NB4 (cell line): Measurements from ENCODE around the gene AKNA.
A peak's percentile ranks its signal among the peaks of the same experiment; 100 is the strongest.

Source experiments
- DNase-seq: peaks from one replicate; pipeline ENCODE4 v3.0.0; 2010; ENCODE audit warnings: low read depth
- H3K4me3 ChIP-seq: one replicate; pipeline ENCODE4 v1.5.1; 2011; ENCODE audit warnings: mild to moderate bottlenecking, low read depth, low read length, moderate library complexity
- MYC ChIP-seq: IDR thresholded peaks from 2 replicates; pipeline ENCODE4 v1.6.1; 2011; ENCODE audit warnings: low read depth, low read length
- POLR2A ChIP-seq: IDR thresholded peaks from 2 replicates; pipeline ENCODE4 v1.6.1; 2011; ENCODE audit warnings: mild to moderate bottlenecking; ENCODE audit not compliant: insufficient read length; ENCODE audit errors: extremely low read depth
- TF ChIP-seq, protein P1 (sequence below): IDR thresholded peaks from one replicate; pipeline ENCODE4 v1.5.1; 2012; ENCODE audit warnings: low read depth, low read length
- TF ChIP-seq, protein P2 (sequence below): IDR thresholded peaks from 2 replicates; pipeline ENCODE4 v1.6.1; 2011; ENCODE audit warnings: low read depth, low read length

The AKNA gene

DNA sequence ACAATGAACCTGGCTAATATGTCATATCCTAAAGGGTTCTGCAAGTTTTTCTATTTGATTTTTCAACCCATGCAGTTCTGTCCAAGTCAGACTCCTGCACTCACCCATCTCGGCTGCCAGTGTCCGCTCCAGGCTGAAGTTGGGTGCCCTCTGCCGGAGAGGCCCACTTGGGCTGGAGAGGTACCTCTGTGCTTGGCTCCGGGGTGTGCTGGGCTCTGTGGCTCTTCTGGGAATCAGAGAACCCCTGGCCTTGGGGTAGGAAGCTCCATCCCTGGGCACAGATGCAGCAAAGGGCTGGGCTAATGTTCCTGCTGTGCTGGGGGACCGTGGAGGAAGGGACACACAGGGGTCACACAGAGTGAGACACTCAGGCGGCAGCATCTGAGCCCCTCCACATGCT, 32.0 kb downstream of the AKNA start:
- TF ChIP-seq, protein P1, sequence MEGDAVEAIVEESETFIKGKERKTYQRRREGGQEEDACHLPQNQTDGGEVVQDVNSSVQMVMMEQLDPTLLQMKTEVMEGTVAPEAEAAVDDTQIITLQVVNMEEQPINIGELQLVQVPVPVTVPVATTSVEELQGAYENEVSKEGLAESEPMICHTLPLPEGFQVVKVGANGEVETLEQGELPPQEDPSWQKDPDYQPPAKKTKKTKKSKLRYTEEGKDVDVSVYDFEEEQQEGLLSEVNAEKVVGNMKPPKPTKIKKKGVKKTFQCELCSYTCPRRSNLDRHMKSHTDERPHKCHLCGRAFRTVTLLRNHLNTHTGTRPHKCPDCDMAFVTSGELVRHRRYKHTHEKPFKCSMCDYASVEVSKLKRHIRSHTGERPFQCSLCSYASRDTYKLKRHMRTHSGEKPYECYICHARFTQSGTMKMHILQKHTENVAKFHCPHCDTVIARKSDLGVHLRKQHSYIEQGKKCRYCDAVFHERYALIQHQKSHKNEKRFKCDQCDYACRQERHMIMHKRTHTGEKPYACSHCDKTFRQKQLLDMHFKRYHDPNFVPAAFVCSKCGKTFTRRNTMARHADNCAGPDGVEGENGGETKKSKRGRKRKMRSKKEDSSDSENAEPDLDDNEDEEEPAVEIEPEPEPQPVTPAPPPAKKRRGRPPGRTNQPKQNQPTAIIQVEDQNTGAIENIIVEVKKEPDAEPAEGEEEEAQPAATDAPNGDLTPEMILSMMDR: no peak
- TF ChIP-seq, protein P2, sequence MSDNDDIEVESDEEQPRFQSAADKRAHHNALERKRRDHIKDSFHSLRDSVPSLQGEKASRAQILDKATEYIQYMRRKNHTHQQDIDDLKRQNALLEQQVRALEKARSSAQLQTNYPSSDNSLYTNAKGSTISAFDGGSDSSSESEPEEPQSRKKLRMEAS: no peak
- TF ChIP-seq POLR2A (no peak), MYC (no peak)
- no peak overlapping the region for H3K4me3 ChIP-seq
- no peak for DNase-seq

DNA sequence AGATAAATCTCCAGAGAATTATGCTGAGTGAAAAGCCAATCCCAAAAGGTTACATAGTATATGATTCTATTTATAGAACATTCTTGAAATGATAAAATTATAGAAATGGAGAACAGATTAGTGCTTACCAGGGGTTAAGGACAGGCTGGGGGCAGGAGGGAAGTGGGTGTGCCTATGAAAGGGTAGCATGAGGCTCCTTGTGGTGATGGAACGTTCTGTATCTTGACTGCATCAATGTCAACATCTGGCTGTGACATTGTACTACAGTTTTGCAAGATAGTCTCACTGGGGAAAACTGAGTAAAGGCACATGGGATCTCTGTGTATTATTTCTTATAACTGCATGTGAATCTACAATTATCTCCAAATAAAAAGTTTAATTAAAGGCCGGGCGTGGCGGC, 35.9 kb downstream of the AKNA start:
- H3K4me3 ChIP-seq: no peak overlapping the region
- no peak for TF ChIP-seq POLR2A
- TF ChIP-seq, protein P1: no peak
- TF ChIP-seq, protein P2: no peak
- no peak for TF ChIP-seq MYC
- no peak for DNase-seq

- no peak for DNase-seq
- TF ChIP-seq, protein P1: no peak
- TF ChIP-seq, protein P2: no peak
- TF ChIP-seq POLR2A (no peak), MYC (no peak)
- no peak overlapping the region for H3K4me3 ChIP-seq
Measured at GRCh38 chr9:114350636-114351401, 37.0 kb downstream of the AKNA start.

- DNase-seq: no peak
- TF ChIP-seq POLR2A: no peak
- no peak for TF ChIP-seq MYC
- TF ChIP-seq, protein P1: no peak
- TF ChIP-seq, protein P2: no peak
- H3K4me3 ChIP-seq: no peak overlapping the region
Measured at GRCh38 chr9:114349713-114350480, 37.9 kb downstream of the AKNA start.

DNA sequence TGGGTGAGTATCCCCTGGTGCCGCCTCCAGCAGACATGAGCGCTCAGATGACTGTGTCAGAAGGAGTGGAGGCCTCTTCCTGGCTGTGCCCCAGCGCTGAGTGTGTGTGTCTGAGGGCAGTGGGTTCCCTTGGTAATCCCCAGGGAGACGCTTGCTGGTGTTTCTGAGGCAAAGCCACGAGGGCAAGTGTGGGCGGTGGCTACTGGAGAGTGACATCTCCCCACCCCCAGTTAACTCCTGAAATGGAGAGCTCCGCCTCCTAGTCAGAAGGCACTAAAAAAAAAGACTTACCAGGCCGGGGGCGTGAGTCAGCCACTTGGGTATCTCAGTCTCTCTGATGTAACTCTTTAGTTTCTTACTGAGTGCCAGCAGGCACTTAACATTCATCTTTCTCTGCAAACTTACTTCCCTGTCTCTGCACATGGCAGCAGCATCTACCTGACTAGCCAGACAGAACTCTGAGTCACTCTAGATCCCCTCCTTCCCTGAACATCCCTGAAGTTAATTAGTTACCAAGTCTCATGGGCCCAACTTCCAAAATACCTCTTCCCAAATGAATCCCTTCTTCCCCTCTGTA, 38.8 kb downstream of the AKNA start:
- no peak overlapping the region for H3K4me3 ChIP-seq
- TF ChIP-seq, protein P1: no peak
- TF ChIP-seq, protein P2: peak; percentile 89
- TF ChIP-seq POLR2A: no peak
- peak; percentile 91 for TF ChIP-seq MYC
- peak; percentile 99 for DNase-seq
